ENCODE measurements around the gene ZNF576. TPM values are rescaled to one million over a fixed set of nuclear protein-coding genes. Genes with fewer than 3 reads are reported as not detected.

The ZNF576 gene
- total and polyA plus RNA-seq, 2 of the 13 experiments (the other 11 are each of a cell fraction or from before 2014, with no cell fraction given) = 7.2 to 9.6 TPM

DNA sequence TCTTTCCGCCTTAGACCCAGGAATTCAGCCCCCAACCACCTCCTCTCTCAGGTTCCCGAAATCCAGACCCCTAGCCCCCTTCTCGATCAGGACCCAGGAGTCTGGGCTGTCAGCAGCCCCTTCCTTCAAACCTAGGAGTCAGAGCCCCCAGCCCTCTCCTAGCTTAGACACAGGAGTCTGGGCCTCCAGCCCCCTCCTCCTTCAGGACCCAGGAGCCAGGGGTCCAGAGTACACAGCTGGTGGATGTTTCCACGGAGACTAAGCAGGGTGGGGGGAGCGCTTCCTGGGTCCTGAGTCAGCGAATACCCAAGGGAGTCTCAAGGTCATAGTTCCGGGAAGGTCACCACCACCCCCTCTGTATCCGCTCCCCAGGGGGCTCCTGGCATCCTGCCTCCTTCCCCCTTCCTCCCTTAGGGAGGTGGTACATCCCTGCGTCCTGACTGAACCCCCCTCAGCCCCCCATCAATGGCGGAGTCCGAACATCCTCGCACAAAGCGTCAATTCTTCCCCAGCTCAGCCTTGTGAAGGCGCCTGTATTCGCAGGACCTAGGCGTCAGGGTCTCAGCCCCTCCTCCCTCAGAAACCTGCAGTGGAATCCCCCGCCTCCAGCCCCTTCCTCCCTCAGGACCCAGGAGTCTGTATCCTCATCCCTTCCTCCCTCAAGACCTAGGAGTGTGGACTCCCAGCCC lies 38.6 kb downstream of the ZNF576 start (continued):
- TF ChIP-seq, protein P1, sequence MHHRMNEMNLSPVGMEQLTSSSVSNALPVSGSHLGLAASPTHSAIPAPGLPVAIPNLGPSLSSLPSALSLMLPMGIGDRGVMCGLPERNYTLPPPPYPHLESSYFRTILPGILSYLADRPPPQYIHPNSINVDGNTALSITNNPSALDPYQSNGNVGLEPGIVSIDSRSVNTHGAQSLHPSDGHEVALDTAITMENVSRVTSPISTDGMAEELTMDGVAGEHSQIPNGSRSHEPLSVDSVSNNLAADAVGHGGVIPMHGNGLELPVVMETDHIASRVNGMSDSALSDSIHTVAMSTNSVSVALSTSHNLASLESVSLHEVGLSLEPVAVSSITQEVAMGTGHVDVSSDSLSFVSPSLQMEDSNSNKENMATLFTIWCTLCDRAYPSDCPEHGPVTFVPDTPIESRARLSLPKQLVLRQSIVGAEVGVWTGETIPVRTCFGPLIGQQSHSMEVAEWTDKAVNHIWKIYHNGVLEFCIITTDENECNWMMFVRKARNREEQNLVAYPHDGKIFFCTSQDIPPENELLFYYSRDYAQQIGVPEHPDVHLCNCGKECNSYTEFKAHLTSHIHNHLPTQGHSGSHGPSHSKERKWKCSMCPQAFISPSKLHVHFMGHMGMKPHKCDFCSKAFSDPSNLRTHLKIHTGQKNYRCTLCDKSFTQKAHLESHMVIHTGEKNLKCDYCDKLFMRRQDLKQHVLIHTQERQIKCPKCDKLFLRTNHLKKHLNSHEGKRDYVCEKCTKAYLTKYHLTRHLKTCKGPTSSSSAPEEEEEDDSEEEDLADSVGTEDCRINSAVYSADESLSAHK (CRISPR knock-in tag; IDR thresholded peaks at IDR 0.05; ENCODE audit: borderline replicate concordance) = no peak
- TF ChIP-seq SALL2 (CRISPR knock-in tag; IDR thresholded peaks at IDR 0.05) (0 out of 2 replicates have a peak, but pooled peaks have one; percentile 27), AFF4 (CRISPR knock-in tag; IDR thresholded peaks at IDR 0.05) (no peak), KLF15 (CRISPR knock-in tag; IDR thresholded peaks at IDR 0.05; ENCODE audit: borderline replicate concordance) (no peak), CCAR2 (optimal IDR thresholded peaks at IDR 0.05; ENCODE audit: low read depth, low read length) (no peak), PHF20 (CRISPR knock-in tag; IDR thresholded peaks at IDR 0.05) (no peak), ZNF644 (CRISPR knock-in tag; IDR thresholded peaks at IDR 0.05; ENCODE audit: low read depth) (no peak), ZNF33B (CRISPR knock-in tag; IDR thresholded peaks at IDR 0.05) (no peak), NCOA1 (CRISPR knock-in tag; IDR thresholded peaks at IDR 0.05) (no peak), MTA3 (CRISPR knock-in tag; IDR thresholded peaks at IDR 0.05) (no peak), GTF3A (CRISPR knock-in tag; conservative IDR thresholded peaks at IDR 0.05) (no peak), MIER2 (CRISPR knock-in tag; IDR thresholded peaks at IDR 0.05) (no peak), CHD4 (IDR thresholded peaks at IDR 0.05; ENCODE audit: borderline replicate concordance, low read length) (no peak), SRY (CRISPR knock-in tag; IDR thresholded peaks at IDR 0.05) (no peak), ZNF740 (CRISPR knock-in tag; IDR thresholded peaks at IDR 0.05) (0 out of 2 replicates have a peak, but pooled peaks have one; percentile 69)
- TF ChIP-seq, protein P2, sequence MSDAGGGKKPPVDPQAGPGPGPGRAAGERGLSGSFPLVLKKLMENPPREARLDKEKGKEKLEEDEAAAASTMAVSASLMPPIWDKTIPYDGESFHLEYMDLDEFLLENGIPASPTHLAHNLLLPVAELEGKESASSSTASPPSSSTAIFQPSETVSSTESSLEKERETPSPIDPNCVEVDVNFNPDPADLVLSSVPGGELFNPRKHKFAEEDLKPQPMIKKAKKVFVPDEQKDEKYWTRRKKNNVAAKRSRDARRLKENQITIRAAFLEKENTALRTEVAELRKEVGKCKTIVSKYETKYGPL (CRISPR knock-in tag; IDR thresholded peaks at IDR 0.05) = no peak
